Stimulated activated CD4-positive, alpha-beta T cell treated with anti-CD3 and anti-CD28 coated beads, Interleukin-12 subunit alpha, Interleukin-12 subunit beta, amount 100 ng/mL, for 4 hours (primary cell): ENCODE measurements around the gene PLPPR5.

Experiments used
- DNase-seq: peaks from one replicate; pipeline ENCODE4 v3.0.0-alpha.2; 2020

Gene PLPPR5

DNA sequence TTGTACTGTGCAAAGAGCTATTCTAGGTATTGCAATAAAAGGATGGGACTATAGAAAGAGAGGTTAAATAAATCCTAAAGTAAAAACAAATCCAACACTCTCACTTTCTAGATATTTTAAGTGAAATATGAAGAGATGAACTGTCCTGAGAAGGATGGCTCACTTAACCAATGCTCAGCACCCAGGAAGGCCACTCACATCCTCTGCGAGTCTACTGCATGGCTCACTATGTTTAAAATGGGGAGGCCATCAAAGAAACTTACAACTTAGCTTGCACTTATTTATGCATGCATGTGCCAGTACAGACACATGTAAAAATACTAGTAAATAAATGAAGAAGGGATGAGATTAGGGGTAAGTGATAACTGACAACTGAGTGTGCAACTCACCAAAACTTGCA, 37.5 kb downstream of the PLPPR5 start:
- DNase-seq, result no peak

- DNase-seq, result no peak
These were observed 39.3 kb downstream of the PLPPR5 start for GRCh38 chr1:98965394-98965793.

GRCh38 chr1:98964198-98964597, 40.5 kb downstream of the PLPPR5 start:
- no peak for DNase-seq

- no peak for DNase-seq
These were observed 41.5 kb downstream of the PLPPR5 start for GRCh38 chr1:98963064-98963758.

DNA sequence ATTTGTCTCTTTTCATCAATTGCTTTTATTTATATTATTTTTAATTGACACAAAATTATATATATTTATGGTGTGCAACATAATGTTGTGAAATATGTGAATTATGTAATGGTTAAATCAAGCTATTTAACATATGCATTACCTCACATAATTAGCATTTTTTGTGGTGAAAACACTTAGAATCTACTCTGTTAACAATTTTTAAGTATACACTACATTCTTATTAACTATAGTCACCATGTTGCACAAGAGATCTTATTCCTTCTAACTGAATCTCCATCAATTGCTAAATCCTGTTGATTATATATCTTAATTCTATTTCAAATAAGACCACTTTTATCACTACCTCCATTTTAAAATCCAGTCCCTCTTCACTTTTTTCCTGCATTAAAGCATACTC, 42.5 kb downstream of the PLPPR5 start:
- no peak for DNase-seq

GRCh38 chr1:98949621-98950020, 55.0 kb downstream of the PLPPR5 start:
- no peak for DNase-seq

DNA sequence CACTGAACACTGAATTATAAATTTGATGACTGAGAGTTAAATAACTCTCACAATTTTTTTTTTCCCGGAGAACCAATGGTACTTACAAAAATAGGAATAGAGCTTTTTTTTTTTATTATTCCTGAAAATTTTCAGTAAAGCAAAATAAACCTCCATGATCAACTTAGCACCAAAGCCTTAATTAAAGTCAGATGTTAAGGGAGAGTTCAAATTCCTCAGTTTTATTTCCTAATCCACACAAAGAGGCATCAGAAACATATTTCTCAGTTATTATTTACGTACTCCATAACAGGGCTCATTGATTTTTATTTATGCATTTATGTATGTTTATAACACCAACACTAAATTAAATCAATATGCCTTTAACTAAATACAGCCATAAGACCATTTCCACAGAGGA, 55.5 kb downstream of the PLPPR5 start:
- DNase-seq, result no peak

GRCh38 chr1:98947071-98947470, 57.6 kb downstream of the PLPPR5 start:
- no peak for DNase-seq

- DNase-seq, result no peak
These were observed 64.0 kb downstream of the PLPPR5 start for GRCh38 chr1:98940722-98941079.

DNA sequence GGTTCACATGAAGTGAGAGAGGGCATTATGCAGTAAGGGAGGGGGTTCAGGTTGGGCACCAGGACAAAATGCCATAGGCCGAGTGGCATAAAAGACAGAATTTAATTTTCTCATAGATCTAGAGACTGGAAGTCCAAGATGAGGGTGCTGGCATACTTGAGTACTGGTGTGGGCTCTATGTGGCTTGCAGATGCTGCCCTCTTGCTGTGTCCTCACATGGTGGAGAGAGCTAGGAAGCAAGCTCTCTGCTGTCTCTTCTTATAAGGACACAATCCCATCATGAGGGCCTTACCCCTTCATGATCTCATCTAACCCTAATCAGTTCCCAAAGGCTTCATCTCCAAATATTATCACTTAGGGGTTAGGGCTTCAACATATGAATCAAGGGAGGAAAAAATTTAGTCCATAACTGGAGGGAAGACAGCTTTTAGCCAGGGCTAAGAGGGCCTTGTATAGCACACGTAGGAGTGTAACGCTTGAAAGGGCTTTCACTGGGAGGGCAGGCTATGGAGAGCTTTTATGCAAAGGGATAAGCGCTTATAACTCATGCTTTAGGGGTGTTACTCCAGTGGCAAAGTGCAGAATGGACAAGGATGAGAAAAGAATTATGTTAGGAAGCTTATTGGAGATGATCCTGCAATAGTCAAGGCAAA, 64.5 kb downstream of the PLPPR5 start:
- no peak for DNase-seq

- no peak for DNase-seq
These were observed 65.2 kb downstream of the PLPPR5 start for GRCh38 chr1:98939471-98939870.

GRCh38 chr1:98937347-98937746, 67.3 kb downstream of the PLPPR5 start:
- no peak for DNase-seq

DNA sequence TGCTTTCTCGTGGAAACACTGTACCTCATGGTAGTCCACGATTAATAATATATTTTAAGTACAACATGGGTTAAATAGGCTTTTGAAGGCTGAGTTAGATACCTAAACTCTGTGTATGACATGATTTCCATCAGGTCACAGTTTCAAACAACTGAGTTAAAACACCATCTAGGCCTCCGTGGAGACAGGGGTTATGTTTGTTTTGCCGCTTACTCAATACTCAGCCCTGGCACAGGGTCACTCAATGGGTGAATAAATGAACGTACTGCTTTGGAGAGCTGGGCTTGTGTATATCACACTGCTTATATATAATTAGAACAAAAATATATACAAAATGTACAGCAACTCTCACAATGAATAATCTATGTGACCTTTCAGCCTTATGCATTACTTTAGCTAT, 72.5 kb downstream of the PLPPR5 start:
- DNase-seq, result no peak

- no peak for DNase-seq
These were observed 73.4 kb downstream of the PLPPR5 start for GRCh38 chr1:98931128-98931835.

DNA sequence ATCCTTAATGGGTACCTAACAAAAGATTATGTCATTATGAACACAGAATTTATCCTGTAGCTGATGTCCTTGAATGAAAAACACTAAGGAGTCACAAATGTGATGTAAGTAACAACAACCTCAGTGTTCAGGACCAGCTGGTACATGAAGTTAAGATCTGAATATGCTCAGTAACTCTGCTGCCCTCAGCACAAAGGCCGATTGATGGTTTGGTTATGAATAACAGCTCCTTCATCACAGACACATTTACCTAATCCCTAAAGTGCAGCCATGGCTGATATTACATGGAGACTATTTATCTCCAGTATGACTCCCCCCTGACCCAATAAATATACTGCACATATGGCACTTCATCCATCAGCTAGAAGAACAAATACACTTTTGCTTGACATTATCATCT, 75.2 kb downstream of the PLPPR5 start:
- no peak for DNase-seq

GRCh38 chr1:98926597-98926996, 78.1 kb downstream of the PLPPR5 start:
- no peak for DNase-seq

DNA sequence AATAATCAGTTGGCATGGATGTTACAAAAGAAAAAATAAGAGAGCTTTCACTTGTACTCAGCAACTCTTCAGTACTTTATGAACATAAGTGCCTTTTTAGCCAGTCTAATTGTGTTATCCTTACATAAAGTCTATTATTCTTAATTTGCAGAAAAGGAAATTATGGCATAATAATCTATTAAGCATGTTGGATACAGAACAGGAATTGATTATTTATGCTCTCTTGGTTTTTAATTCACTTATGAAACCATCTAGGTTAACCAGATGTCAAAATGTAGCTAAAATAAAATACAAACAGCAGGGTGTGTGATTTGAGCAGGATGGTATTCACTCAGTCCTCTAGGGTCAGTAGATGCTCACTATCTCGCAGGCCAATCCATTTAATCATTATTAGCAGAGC, 79.7 kb downstream of the PLPPR5 start:
- DNase-seq, result no peak

DNA sequence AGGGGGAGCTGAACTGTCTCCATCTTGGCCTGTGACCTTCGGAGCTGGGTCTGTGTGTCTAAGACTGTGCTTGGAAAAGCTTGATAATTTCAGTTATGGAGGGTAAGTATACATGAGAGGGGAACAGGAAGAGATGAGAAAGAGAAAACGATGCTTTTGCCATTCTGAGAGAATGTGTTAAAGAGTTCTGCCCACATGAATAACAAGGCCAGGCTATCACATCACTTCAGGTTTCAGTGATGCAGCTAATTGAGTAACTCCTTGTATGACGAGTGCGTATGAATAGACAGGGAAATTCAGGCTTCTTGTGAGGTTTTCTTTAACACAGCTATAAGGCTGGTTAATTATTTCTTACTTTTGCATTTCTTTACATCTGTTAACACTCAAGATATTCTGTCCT, 81.0 kb downstream of the PLPPR5 start:
- no peak for DNase-seq

DNA sequence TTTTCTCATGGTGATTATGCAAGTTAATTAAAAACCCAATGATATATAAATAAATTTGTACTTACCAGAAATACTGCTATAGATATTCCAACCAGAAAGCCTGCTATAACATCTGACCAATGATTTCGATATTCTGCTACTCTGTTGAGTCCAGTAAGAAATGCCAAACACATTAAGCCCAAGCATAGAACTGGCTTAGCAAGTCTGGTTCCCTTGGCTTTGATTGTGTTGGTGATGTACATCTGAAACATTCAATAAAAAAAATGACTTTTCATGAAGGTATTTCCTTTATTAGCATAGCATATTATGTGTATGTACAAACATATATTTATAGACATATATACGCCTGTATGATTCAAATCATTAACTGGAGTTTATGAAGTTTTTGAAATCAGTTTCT, 82.8 kb downstream of the PLPPR5 start:
- DNase-seq, result no peak

DNA sequence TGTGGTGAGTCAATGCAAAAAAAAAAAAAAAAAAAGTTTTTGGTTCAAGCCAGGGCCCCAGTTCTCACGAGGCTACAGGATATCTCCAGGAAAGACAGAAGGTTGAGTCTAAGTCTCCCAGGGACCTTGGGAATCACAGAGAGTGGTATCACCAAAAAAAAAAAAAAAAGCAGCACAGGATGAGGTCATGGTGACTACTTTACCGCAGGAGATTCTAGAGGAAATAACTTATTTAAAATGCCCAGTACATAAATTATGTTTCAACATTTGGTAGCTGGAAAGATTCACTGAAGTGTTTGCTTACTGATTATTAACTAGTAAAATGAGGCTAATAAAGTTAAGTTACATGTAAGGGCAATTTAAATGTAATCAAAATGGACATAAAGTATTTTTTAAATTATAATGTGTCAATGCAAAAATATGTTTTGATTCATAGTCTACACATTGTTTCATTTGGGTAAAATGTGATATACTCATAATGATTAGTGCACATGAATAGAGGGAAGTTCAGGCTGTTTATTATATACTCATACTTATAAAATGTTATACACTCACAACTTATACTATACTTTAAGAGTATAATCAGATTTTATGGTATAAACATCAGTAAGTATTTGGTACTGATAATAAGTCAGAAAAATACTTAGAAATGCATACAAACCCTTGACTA, 84.1 kb downstream of the PLPPR5 start:
- DNase-seq, result no peak

DNA sequence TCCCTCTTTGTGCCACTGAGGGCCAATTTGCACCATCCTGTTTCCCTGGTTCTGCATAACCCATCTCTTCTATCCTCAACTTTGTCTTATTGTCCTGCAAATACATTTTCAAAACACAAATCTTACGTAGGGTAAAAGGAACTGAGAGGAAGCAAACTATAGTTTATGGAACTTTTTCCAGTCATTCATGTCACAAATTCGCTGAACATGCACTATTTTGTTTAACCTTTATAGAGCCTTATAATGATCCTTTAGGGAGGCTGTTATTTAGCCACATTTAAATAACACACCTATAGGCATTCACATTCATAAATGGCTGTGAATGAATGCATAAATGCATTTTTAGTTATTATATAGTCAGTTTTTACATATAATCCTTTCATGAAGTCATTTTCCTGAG, 85.0 kb downstream of the PLPPR5 start:
- DNase-seq, result no peak

- DNase-seq, result no peak
These were observed 85.5 kb downstream of the PLPPR5 start for GRCh38 chr1:98919211-98919610.

- no peak for DNase-seq
These were observed 90.1 kb downstream of the PLPPR5 start for GRCh38 chr1:98914547-98914946.

GRCh38 chr1:98910827-98911226, 93.8 kb downstream of the PLPPR5 start:
- DNase-seq, result no peak
